ENCODE data around the gene TNFSF18.

Gene TNFSF18

DNA sequence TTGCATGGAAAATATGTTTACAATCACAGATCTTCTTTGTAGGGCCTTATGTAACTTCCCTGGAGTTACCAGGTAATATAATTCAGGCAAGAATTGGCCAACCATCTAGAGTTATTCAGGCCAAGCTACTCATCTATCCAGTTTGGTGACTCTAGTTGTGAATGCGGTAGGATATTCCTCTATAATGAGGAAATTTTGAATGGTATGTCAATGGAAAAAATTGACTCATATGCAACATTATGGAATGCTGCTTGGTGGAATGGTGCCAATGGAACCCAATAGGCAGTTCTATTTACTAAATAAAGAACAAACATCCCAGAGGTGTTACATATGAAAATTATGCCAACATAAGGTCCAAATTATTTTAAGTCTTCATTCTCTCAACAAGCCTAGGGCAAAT is 5.6 kb upstream of the TNFSF18 start:
- no peak overlapping the region for H3K27ac ChIP-seq

DNA sequence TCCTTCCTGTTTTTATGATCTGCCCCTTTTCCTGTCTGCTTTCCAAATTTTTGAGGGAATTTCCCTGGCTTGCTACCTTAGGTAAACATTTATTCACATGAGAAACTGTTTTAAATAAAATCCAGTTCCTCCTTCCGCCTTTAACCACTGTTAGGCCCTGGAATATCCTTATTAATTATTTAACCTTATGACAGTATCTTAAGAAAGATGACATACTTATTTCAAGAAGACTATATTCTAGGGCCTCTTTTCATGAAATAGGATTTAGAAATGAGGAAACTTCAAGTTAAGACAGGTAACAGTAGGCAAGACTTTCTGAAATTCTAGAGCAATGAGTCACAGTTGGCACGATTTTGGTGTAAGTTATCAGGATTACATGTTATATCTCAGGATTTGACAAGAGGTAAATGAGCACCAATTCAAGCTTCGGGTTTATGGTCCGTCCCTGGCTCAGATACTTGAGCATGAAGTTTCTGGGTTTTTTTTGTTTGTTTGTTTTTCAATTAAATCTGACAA is 2.0 kb upstream of the TNFSF18 start:
- H3K27ac ChIP-seq: peak overlapping the region; percentile 78

More for the DNA sequence above, 5.6 kb upstream of the TNFSF18 start:
- no peak for TF ChIP-seq ZFX (IDR thresholded peaks at IDR 0.05)
- TF ChIP-seq, protein P1, sequence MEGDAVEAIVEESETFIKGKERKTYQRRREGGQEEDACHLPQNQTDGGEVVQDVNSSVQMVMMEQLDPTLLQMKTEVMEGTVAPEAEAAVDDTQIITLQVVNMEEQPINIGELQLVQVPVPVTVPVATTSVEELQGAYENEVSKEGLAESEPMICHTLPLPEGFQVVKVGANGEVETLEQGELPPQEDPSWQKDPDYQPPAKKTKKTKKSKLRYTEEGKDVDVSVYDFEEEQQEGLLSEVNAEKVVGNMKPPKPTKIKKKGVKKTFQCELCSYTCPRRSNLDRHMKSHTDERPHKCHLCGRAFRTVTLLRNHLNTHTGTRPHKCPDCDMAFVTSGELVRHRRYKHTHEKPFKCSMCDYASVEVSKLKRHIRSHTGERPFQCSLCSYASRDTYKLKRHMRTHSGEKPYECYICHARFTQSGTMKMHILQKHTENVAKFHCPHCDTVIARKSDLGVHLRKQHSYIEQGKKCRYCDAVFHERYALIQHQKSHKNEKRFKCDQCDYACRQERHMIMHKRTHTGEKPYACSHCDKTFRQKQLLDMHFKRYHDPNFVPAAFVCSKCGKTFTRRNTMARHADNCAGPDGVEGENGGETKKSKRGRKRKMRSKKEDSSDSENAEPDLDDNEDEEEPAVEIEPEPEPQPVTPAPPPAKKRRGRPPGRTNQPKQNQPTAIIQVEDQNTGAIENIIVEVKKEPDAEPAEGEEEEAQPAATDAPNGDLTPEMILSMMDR (conservative IDR thresholded peaks at IDR 0.05): no peak

DNA sequence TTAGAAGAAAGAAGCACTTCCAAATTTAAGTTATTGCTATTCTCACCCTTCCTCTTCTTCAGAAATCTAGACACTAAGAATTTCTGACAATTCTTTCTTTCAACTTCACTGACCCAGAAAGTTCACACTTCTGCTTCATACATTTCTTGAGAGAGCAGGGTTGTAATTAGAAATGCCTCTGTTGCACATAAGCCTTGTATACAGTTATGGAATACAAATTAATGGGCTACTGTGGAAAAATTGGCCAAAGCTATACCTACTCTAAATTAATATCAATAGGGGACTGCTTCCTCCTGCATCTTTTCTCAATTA is 1.5 kb downstream of the TNFSF18 start:
- H3K27ac ChIP-seq: no peak overlapping the region
- TF ChIP-seq ZFX (IDR thresholded peaks at IDR 0.05): no peak
- TF ChIP-seq, protein P1 (conservative IDR thresholded peaks at IDR 0.05): no peak

More for the DNA sequence above, 2.0 kb upstream of the TNFSF18 start:
- TF ChIP-seq, protein P1 (conservative IDR thresholded peaks at IDR 0.05): no peak
- no peak for TF ChIP-seq ZFX (IDR thresholded peaks at IDR 0.05)

DNA sequence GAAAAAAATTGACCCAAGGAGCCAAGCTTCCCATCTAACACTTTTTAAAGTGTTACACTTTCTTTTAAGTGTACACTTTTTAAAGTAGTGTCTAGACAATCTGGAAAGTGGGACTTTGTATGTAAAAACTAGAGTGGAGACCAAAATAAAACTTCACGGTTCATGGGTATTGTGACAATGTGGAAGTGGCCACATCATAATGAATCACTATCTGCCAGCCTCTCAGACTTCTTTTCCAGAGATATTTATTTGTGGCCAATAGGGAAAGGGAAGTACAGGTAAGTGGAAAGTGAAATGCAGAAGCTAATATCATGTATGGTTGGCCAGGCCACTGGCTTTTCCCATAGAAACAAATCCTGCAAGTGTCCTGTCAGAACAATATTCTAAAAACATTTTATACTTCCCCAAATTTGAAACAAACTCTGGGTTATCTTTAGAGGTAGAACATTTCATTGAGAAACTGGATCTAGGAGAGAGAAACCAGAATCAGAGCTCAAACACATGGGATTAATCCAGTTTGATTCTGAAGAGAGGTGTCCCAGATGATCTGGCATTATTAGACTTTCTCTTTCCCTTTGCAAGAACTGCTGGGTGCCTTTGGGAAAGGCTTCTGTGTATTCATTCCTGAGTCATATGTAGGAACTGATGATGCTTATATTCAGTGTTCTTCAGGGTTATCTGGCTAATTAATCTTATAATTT is 2.0 kb downstream of the TNFSF18 start:
- TF ChIP-seq, protein P1 (conservative IDR thresholded peaks at IDR 0.05): no peak
- TF ChIP-seq ZFX (IDR thresholded peaks at IDR 0.05): no peak
- H3K27ac ChIP-seq: no peak overlapping the region

DNA sequence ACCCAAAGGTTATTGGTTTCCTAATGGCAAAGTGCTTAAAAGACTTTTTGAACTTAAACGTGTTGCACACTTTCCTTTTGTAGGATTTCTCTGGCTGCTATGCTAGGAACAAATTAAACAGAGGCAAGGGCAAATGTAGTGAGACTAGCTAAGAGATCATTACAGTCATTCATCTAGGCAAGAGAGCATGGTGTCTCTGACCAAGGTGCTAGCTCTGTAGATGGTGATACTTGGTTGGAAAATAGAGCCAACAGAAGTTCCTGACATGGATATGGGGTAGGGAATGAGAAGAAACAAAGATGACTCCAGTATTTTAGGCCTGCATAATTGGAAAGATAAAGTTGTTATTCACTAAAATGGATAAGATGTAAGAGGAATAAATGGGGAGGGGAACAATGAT is 6.1 kb downstream of the TNFSF18 start:
- TF ChIP-seq, protein P1 (conservative IDR thresholded peaks at IDR 0.05): no peak
- TF ChIP-seq ZFX (IDR thresholded peaks at IDR 0.05): no peak
- H3K27ac ChIP-seq: no peak overlapping the region

DNA sequence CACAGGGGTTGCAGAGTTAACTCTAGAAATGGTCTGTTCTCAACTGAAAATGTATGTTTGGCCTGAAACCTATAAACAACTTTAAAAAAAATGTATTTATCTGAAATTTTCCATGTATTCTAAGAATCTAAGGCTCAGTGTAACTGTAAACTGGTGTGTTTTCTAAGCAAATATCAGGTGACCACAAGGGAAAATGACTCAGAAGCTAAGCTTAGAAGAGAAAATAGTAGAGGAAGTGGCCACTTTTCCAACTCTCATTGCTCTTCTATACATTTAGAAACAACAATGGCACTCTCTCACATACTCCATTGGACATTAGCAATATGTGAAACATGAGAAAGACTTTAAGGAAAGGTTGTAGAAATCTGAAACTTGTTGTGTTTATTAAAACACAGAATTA is 7.5 kb downstream of the TNFSF18 start:
- no peak overlapping the region for H3K27ac ChIP-seq
- TF ChIP-seq, protein P1 (conservative IDR thresholded peaks at IDR 0.05): no peak
- no peak for TF ChIP-seq ZFX (IDR thresholded peaks at IDR 0.05)

DNA sequence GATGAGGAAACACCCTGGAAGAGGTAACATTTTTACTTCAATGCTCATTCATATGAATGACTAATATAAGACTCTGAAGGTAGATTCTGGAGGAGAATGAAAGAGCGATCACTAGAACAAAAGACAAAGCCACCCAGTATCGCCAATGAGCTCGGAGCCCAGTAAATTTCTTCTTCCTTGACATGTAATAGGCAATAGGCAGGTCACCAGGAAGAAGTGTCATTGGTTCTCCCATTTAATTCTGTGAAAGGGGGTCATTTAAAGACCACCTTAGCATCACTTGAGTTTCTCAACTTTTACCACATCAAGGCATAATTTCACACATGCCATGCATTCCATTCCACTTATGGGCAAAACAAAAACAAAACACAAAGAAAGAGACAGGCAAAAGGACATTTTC is 7.9 kb downstream of the TNFSF18 start:
- no peak for TF ChIP-seq ZFX (IDR thresholded peaks at IDR 0.05)
- TF ChIP-seq, protein P1 (conservative IDR thresholded peaks at IDR 0.05): no peak
- no peak overlapping the region for H3K27ac ChIP-seq
